Measurements from ENCODE around the gene CLEC17A. TPM values are rescaled to one million over a fixed set of nuclear protein-coding genes. Genes with fewer than 3 reads are reported as not detected.
A peak's percentile ranks its signal among the peaks of the same experiment; 100 is the strongest.

The CLEC17A gene
- total RNA-seq, 1 donor from 2014 or later = not detected

- TF ChIP-seq CTCF (IDR thresholded peaks at IDR 0.05) = no peak
Measured at GRCh38 chr19:14659874-14660489, 77.1 kb downstream of the CLEC17A start.

GRCh38 chr19:14661372-14661924, 78.6 kb downstream of the CLEC17A start:
- DNase-seq (no peak), ATAC-seq (peak; percentile 58 to 66)
- Histone ChIP-seq H3K36me3 (no peaks in the 10 kb centered on the region), H3K4me3 (no peak overlapping the region), H3K9me3 (no peaks in the 10 kb centered on the region), H3K27ac (no peak overlapping the region), H3K4me1 (no peaks in the 10 kb centered on the region), H3K27me3 (ENCODE audit: low read depth) (peaks cover 10% of the 10 kb centered on the region)
- intact Hi-C loops (cut with DNase I) = no loop called here
- no peak for TF ChIP-seq CTCF (IDR thresholded peaks at IDR 0.05)

More at GRCh38 chr19:14659874-14660489, 77.1 kb downstream of the CLEC17A start:
- Histone ChIP-seq H3K27ac (no peak overlapping the region), H3K36me3 (no peaks in the 10 kb centered on the region), H3K9me3 (no peaks in the 10 kb centered on the region), H3K27me3 (ENCODE audit: low read depth) (peaks cover 13% of the 10 kb centered on the region), H3K4me3 (no peak overlapping the region), H3K4me1 (no peaks in the 10 kb centered on the region)
- DNase-seq = no peak
- intact Hi-C loops (cut with DNase I) = no loop called here
- ATAC-seq = no peak

Other genes starting within 250 kb of the CLEC17A start
- 239 TPM for gene ADGRE5, start 201.6 kb upstream of the CLEC17A start, total RNA-seq
- gene DDX39A, start 163.7 kb upstream of the CLEC17A start, total RNA-seq = 59.3 TPM
- gene PKN1, start 149.8 kb upstream of the CLEC17A start, total RNA-seq = 147 TPM
- 0.62 TPM for gene PTGER1, start 107.7 kb upstream of the CLEC17A start, total RNA-seq
- 72.1 TPM for gene GIPC1, start 87.0 kb upstream of the CLEC17A start, total RNA-seq
- 92.5 TPM for gene DNAJB1, start 64.7 kb upstream of the CLEC17A start, total RNA-seq
- gene TECR, start 53.5 kb upstream of the CLEC17A start, total RNA-seq = 127 TPM
- gene NDUFB7, start 11.0 kb upstream of the CLEC17A start, total RNA-seq = 121 TPM
- 25.5 TPM for gene ADGRE3, start 91.8 kb downstream of the CLEC17A start, total RNA-seq
- 20.0 TPM for gene ZNF333, start 107.0 kb downstream of the CLEC17A start, total RNA-seq
- gene ADGRE2, start 195.5 kb downstream of the CLEC17A start, total RNA-seq = 19.9 TPM

Data from lower lobe of right lung (tissue), 2 donors.